ENCODE data around the gene CDK17. TPM values are rescaled to one million over a fixed set of nuclear protein-coding genes. Genes with fewer than 3 reads are reported as not detected.
"Not testable (repeated sequence)": the region's sequence is repeated elsewhere in the genome, so short reads cannot be mapped to it uniquely, and the experiment has no call there.

CDK17 gene
- total RNA-seq, 1 donor from 2014 or later, result 72.4 TPM

DNA sequence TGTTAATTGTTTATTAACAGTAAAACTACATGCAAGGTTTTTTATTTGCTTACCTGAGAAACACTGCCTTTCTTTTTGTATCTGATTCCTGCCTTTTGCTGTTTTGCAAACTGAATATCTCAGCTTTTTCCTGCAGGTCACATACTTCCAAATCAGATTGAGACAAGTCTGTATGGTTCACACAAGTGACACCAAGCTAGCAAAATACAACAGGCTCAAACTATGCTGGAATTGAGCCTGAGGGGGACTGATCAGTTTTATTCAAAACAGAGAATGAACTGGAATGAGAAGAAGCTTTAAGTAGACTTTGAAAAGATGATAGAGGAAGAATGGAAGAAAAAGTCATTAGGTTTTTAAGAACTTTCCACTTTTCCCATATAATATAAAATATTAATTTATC is 12.2 kb upstream of the CDK17 start:
- H3K27ac ChIP-seq, result no peak overlapping the region
- no peaks in the 10 kb centered on the region for H3K27me3 ChIP-seq
- peaks cover 9% of the 10 kb centered on the region for H3K4me1 ChIP-seq
- no peak for TF ChIP-seq POLR2A (IDR thresholded peaks at IDR 0.05)
- H3K4me3 ChIP-seq, result no peak overlapping the region
- no peaks in the 10 kb centered on the region for H3K9me3 ChIP-seq
- H3K36me3 ChIP-seq, result no peaks in the 10 kb centered on the region
- intact Hi-C loops (cut with DNase I), result no loop called here
- DNase-seq (ENCODE audit: extremely low spot score in 2 of 2), result no peak

DNA sequence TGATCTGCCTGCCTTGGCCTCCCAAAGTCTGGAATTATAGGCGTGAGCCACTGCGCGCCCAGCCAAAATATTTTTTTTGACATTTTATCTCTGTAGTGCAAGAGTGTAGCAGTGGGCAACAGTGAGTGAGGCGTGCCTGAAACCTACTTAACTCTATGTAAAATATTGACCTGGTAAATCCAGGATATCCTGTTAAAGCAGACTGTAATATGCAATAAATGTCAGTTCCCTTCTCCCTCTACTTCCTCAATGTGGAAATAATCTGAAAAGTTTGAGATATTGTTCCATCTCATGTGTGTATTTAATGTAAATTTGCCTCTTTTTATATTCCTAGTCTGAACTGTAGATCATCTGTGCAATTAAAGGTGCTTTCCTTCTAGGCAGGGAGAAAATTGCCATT is 9.5 kb upstream of the CDK17 start:
- Histone ChIP-seq H3K27ac (no peak overlapping the region), H3K4me3 (no peak overlapping the region), H3K9me3 (no peaks in the 10 kb centered on the region), H3K36me3 (no peaks in the 10 kb centered on the region), H3K4me1 (no peaks in the 10 kb centered on the region), H3K27me3 (no peaks in the 10 kb centered on the region)
- TF ChIP-seq POLR2AphosphoS5 (IDR thresholded peaks at IDR 0.05; ENCODE audit: insufficient read depth in 1 of 2, low read depth in 1 of 2), result no peak
- TF ChIP-seq, protein P1, sequence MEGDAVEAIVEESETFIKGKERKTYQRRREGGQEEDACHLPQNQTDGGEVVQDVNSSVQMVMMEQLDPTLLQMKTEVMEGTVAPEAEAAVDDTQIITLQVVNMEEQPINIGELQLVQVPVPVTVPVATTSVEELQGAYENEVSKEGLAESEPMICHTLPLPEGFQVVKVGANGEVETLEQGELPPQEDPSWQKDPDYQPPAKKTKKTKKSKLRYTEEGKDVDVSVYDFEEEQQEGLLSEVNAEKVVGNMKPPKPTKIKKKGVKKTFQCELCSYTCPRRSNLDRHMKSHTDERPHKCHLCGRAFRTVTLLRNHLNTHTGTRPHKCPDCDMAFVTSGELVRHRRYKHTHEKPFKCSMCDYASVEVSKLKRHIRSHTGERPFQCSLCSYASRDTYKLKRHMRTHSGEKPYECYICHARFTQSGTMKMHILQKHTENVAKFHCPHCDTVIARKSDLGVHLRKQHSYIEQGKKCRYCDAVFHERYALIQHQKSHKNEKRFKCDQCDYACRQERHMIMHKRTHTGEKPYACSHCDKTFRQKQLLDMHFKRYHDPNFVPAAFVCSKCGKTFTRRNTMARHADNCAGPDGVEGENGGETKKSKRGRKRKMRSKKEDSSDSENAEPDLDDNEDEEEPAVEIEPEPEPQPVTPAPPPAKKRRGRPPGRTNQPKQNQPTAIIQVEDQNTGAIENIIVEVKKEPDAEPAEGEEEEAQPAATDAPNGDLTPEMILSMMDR (IDR thresholded peaks at IDR 0.05), result no peak
- no peak for TF ChIP-seq POLR2A (IDR thresholded peaks at IDR 0.05)
- no peak for DNase-seq (ENCODE audit: extremely low spot score in 2 of 2)
- intact Hi-C loops (cut with DNase I), result loop anchor here (5.0 to 10.0 kb wide), 2 partner anchors 95 to 947 kb away; no protein-coding TSS in a partner anchor

DNA sequence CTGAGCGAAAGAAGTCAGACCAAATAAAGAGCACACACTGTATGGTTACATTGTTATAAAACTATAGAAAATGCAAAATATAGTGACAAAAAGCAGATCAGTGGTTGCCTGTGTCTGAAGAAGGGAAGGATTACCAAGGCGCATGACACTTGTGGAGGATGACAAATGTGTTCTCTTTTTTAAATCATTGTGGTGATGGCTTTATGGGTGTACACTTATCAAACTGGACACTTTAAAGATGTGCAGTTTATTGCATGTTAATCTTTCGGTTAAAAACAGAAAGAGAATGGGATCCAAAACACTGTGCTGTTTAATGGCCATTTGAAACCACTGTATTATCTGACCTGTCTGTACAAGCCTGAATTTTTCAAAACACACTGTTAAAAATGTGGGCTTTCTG is 8.8 kb upstream of the CDK17 start:
- intact Hi-C loops (cut with DNase I), result loop anchor here (5.0 to 10.0 kb wide), 2 partner anchors 96 to 947 kb away; no protein-coding TSS in a partner anchor

GRCh38 chr12:96407429-96408097 is 7.3 kb upstream of the CDK17 start:
- H3K9me3 ChIP-seq; H3K27ac ChIP-seq; H3K27me3 ChIP-seq; H3K4me3 ChIP-seq; H3K36me3 ChIP-seq; DNase-seq (ENCODE audit: extremely low spot score in 2 of 2); H3K4me1 ChIP-seq: not testable (repeated sequence)
- intact Hi-C loops (cut with DNase I), result loop anchor here (5.0 to 10.0 kb wide), 2 partner anchors 97 to 945 kb away; no protein-coding TSS in a partner anchor

More for the DNA sequence above, 8.8 kb upstream of the CDK17 start:
- Histone ChIP-seq H3K27me3 (no peaks in the 10 kb centered on the region), H3K4me3 (no peak overlapping the region), H3K9me3 (no peaks in the 10 kb centered on the region), H3K27ac (no peak overlapping the region), H3K4me1 (no peaks in the 10 kb centered on the region), H3K36me3 (no peaks in the 10 kb centered on the region)
- no peak for DNase-seq (ENCODE audit: extremely low spot score in 2 of 2)
- TF ChIP-seq, protein P1 (IDR thresholded peaks at IDR 0.05), result no peak
- TF ChIP-seq POLR2AphosphoS5 (IDR thresholded peaks at IDR 0.05; ENCODE audit: insufficient read depth in 1 of 2, low read depth in 1 of 2) (no peak), POLR2A (IDR thresholded peaks at IDR 0.05) (no peak)

DNA sequence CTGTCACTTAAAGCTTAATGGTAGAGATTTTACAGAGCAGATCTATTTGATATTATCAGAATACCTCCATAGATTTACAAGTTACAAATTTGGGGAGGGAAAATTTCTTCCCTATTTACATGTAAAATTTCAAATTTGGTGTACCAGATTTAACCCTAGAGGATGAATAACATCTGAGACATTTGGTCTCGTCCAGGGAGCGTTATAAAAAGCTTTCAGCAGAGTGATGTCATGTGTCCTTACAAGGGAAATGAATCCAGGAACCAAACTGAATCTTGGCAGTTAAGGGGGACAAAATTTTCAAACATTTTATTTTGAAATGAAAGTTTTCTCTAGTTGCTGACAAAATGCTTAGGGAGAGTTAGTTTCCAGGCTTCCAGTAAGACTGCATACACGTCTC is 4.5 kb upstream of the CDK17 start:
- Histone ChIP-seq H3K9me3 (no peaks in the 10 kb centered on the region), H3K36me3 (no peaks in the 10 kb centered on the region), H3K27me3 (no peaks in the 10 kb centered on the region), H3K4me1 (peaks cover 5% of the 10 kb centered on the region), H3K27ac (no peak overlapping the region), H3K4me3 (no peak overlapping the region)
- DNase-seq (ENCODE audit: extremely low spot score in 2 of 2), result no peak
- intact Hi-C loops (cut with DNase I), result loop anchor here (5.0 to 10.0 kb wide), 2 partner anchors 100 to 942 kb away; no protein-coding TSS in a partner anchor
- TF ChIP-seq, protein P1 (IDR thresholded peaks at IDR 0.05), result no peak
- TF ChIP-seq POLR2AphosphoS5 (IDR thresholded peaks at IDR 0.05; ENCODE audit: insufficient read depth in 1 of 2, low read depth in 1 of 2) (no peak), POLR2A (IDR thresholded peaks at IDR 0.05) (no peak)

- peaks cover 5% of the 10 kb centered on the region for H3K4me1 ChIP-seq
- TF ChIP-seq POLR2AphosphoS5 (IDR thresholded peaks at IDR 0.05; ENCODE audit: insufficient read depth in 1 of 2, low read depth in 1 of 2) (no peak), POLR2A (IDR thresholded peaks at IDR 0.05) (no peak)
- TF ChIP-seq, protein P1 (IDR thresholded peaks at IDR 0.05), result no peak
- no peak overlapping the region for H3K4me3 ChIP-seq
- H3K27me3 ChIP-seq, result no peaks in the 10 kb centered on the region
- H3K27ac ChIP-seq, result no peak overlapping the region
- no peaks in the 10 kb centered on the region for H3K36me3 ChIP-seq
- DNase-seq (ENCODE audit: extremely low spot score in 2 of 2), result no peak
- intact Hi-C loops (cut with DNase I), result loop anchor here (10.0 kb wide), 1 partner anchor 101 kb away; no protein-coding TSS in a partner anchor
- H3K9me3 ChIP-seq, result no peaks in the 10 kb centered on the region
These were observed 3.6 kb upstream of the CDK17 start for GRCh38 chr12:96403870-96404269.

DNA sequence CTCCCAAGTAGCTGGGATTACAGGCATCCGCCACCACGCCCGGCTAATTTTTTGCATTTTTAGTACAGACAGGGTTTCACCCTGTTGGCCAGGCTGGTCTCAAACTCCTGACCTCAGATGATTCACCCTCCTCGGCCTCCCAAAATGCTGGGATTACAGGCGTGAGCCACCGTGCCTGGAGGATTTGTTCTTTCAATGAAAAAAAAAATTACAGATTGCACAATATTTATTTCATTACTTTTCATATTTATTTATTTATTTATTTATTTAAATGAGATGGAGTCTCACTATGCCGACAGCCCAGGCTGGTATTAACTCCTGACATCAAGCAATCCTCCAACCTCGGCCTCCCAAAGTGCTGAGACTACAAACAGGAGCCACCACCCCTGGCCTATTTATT is 2.3 kb upstream of the CDK17 start:
- H3K27ac ChIP-seq; H3K36me3 ChIP-seq; H3K9me3 ChIP-seq; DNase-seq (ENCODE audit: extremely low spot score in 2 of 2); H3K27me3 ChIP-seq; H3K4me3 ChIP-seq: not testable (repeated sequence)
- H3K4me1 ChIP-seq, result peaks cover 19% of the 10 kb centered on the region
- intact Hi-C loops (cut with DNase I), result loop anchor here (10.0 kb wide), 1 partner anchor 102 kb away; no protein-coding TSS in a partner anchor
